HepG2 (cell line): ENCODE measurements around the gene ARPC3. TPM values are rescaled to one million over a fixed set of nuclear protein-coding genes. Genes with fewer than 3 reads are reported as not detected.

Experiments
- AGO2 ChIP-seq: fragments of 200-400 bp; formaldehyde crosslinking; optimal IDR thresholded peaks from 2 replicates; pipeline ENCODE3; 2017; ENCODE audit warnings: mild to moderate bottlenecking, low read depth, low read length, moderate library complexity
- ATRX ChIP-seq: sonication (generic); formaldehyde crosslinking; IDR thresholded peaks from 2 replicates; pipeline ENCODE4 v1.4.0; 2020; ENCODE audit warnings: missing genetic modification reagents, borderline replicate concordance
- BORCS8-MEF2B ChIP-seq: sonication (generic); formaldehyde crosslinking; IDR thresholded peaks from 2 replicates; pipeline ENCODE4 v1.8.0; 2022; ENCODE audit warnings: mild to moderate bottlenecking, missing genetic modification reagents
- BRCA1 ChIP-seq: sonication (generic); formaldehyde crosslinking; IDR thresholded peaks from 2 replicates; pipeline ENCODE4 v1.4.0; 2020; ENCODE audit warnings: missing genetic modification reagents
- ETV5 ChIP-seq: IDR thresholded peaks from 2 replicates; pipeline ENCODE4 v1.6.1; 2018; ENCODE audit warnings: missing biosample characterization, missing genetic modification reagents, inconsistent platforms, borderline replicate concordance
- HOXA5 ChIP-seq: sonication (generic); formaldehyde crosslinking; IDR thresholded peaks from 2 replicates; pipeline ENCODE4 v1.4.0; 2020; ENCODE audit warnings: missing genetic modification reagents
- IKZF4 ChIP-seq: sonication (generic); formaldehyde crosslinking; IDR thresholded peaks from 2 replicates; pipeline ENCODE4 v1.5.1; 2020; ENCODE audit warnings: borderline replicate concordance, mild to moderate bottlenecking, low read depth, missing genetic modification reagents; ENCODE audit errors: not compliant biosample characterization
- MEIS2 ChIP-seq: sonication (generic); formaldehyde crosslinking; IDR thresholded peaks from 2 replicates; pipeline ENCODE4 v1.9.0; 2021; ENCODE audit warnings: mild to moderate bottlenecking, missing genetic modification reagents
- SP1 ChIP-seq, 2 experiments: fragments of 450-650 bp in 1 of 2; sonication (generic) in 1 of 2; formaldehyde crosslinking in 1 of 2; IDR thresholded peaks; 2 replicates each; pipeline versions ENCODE4 v1.4.0 to v1.6.1; 2016 to 2020; ENCODE audit warnings: missing genetic modification reagents in 1 of 2
- SRSF1 ChIP-seq: fragments of 200-400 bp; formaldehyde crosslinking; optimal IDR thresholded peaks from 2 replicates; pipeline ENCODE3; 2017; ENCODE audit warnings: mild to moderate bottlenecking, low read depth, low read length, moderate library complexity
- ZNF136 ChIP-seq: sonication (generic); formaldehyde crosslinking; IDR thresholded peaks from 2 replicates; pipeline ENCODE4 v1.8.1; 2022; ENCODE audit warnings: low read depth, mild to moderate bottlenecking, moderate library complexity, missing genetic modification reagents
- ZNF24 ChIP-seq: fragments of 450-650 bp; IDR thresholded peaks from 2 replicates; pipeline ENCODE4 v1.6.1; 2017; ENCODE audit warnings: antibody characterized with exemption, mild to moderate bottlenecking
- ZNF567 ChIP-seq: sonication (generic); formaldehyde crosslinking; IDR thresholded peaks from 2 replicates; pipeline ENCODE4 v1.8.1; 2023; ENCODE audit warnings: mild to moderate bottlenecking, missing genetic modification reagents, borderline replicate concordance
- ZNF572 ChIP-seq: sonication (generic); formaldehyde crosslinking; IDR thresholded peaks from 2 replicates; pipeline ENCODE4 v1.5.1; 2020; ENCODE audit warnings: mild to moderate bottlenecking, missing genetic modification reagents
- ZNF747 ChIP-seq: sonication (generic); formaldehyde crosslinking; IDR thresholded peaks from 2 replicates; pipeline ENCODE4 v1.8.1; 2023; ENCODE audit warnings: missing genetic modification reagents, mild to moderate bottlenecking, borderline replicate concordance
- polyA plus RNA-seq, 8 experiments: library from polyadenylated mRNA; depleted of rRNA in 3 of 8; stranded (reverse) in 7 of 8; unstranded in 1 of 8; fragments of >200 nt; fragmentation: Illumina TruSeq in 4 of 8; extraction: Trizol in 4 of 8; gene quantifications; 2 replicates each; pipeline versions ENCODE4 v1.2.1 to v1.2.3, GENCODE V29; 2011 to 2016; ENCODE audit warnings: low read depth in 4 of 8, missing spikeins in 1 of 8, mixed read lengths in 1 of 8; ENCODE audit not compliant: insufficient read depth in 1 of 8
- total RNA-seq, 5 experiments: library from RNA; depleted of rRNA; stranded (reverse); fragments of >200 nt; fragmentation: Illumina TruSeq; extraction: Trizol; gene quantifications; 2 replicates each; pipeline ENCODE4 v1.2.3, GENCODE V29; 2016; ENCODE audit warnings: low read depth in 1 of 5
- TF ChIP-seq, protein P1 (sequence below): sonication (generic); formaldehyde crosslinking; IDR thresholded peaks from 2 replicates; pipeline ENCODE4 v1.5.0; 2020; ENCODE audit warnings: mild to moderate bottlenecking, missing genetic modification reagents, borderline replicate concordance
- TF ChIP-seq, protein P2 (sequence below): sonication (generic); formaldehyde crosslinking; IDR thresholded peaks from 2 replicates; pipeline ENCODE4 v1.5.0; 2020; ENCODE audit warnings: mild to moderate bottlenecking, low read depth, missing genetic modification reagents, borderline replicate concordance
- TF ChIP-seq, protein P3 (sequence below): sonication (generic); formaldehyde crosslinking; IDR thresholded peaks from 2 replicates; pipeline ENCODE4 v1.8.1; 2023; ENCODE audit warnings: mild to moderate bottlenecking, moderate library complexity, missing genetic modification reagents
- TF ChIP-seq, protein P4 (sequence below): sonication (generic); formaldehyde crosslinking; IDR thresholded peaks from 2 replicates; pipeline ENCODE4 v1.8.1; 2023; ENCODE audit warnings: mild to moderate bottlenecking, missing genetic modification reagents, borderline replicate concordance

The ARPC3 gene
- total and polyA plus RNA-seq, 2 of the 13 experiments (the other 11 are each of a cell fraction or from before 2014, with no cell fraction given): 32.7 to 234 TPM

DNA sequence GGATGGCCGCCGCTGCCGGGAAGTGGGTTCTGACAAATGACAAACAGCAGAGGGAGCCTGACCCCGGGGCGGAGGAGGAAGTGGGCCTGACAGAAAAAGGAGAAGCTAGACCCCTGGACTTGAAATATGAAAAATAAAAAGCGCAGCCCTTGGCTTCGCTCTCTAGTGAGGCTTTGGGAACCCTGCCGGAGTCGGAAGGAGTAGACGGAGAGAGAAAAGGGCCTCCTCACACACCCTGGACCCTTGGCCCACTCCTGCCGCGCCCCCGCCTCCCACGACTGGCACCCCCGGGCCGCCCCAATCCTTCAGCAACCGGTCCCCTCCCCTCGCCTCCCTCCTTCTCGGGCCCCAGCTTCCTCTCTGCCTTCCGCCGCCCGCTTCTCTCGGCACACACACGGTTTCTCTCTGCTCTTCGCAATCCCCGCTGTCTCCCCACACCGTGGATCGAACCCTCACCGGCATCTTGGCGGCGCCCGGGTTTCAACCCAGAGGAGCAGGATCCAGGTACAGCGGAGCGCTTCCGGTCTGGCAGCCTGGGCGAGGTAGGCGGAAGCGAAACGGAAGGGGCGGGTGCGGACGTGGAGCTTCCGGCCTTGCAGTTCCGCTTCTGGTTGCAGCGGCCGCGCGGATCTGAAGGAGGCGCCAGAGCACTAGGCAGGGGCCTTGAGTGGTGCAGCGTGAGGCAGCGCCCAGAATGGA, at the start of gene ARPC3 (continued):
- TF ChIP-seq, protein P1, sequence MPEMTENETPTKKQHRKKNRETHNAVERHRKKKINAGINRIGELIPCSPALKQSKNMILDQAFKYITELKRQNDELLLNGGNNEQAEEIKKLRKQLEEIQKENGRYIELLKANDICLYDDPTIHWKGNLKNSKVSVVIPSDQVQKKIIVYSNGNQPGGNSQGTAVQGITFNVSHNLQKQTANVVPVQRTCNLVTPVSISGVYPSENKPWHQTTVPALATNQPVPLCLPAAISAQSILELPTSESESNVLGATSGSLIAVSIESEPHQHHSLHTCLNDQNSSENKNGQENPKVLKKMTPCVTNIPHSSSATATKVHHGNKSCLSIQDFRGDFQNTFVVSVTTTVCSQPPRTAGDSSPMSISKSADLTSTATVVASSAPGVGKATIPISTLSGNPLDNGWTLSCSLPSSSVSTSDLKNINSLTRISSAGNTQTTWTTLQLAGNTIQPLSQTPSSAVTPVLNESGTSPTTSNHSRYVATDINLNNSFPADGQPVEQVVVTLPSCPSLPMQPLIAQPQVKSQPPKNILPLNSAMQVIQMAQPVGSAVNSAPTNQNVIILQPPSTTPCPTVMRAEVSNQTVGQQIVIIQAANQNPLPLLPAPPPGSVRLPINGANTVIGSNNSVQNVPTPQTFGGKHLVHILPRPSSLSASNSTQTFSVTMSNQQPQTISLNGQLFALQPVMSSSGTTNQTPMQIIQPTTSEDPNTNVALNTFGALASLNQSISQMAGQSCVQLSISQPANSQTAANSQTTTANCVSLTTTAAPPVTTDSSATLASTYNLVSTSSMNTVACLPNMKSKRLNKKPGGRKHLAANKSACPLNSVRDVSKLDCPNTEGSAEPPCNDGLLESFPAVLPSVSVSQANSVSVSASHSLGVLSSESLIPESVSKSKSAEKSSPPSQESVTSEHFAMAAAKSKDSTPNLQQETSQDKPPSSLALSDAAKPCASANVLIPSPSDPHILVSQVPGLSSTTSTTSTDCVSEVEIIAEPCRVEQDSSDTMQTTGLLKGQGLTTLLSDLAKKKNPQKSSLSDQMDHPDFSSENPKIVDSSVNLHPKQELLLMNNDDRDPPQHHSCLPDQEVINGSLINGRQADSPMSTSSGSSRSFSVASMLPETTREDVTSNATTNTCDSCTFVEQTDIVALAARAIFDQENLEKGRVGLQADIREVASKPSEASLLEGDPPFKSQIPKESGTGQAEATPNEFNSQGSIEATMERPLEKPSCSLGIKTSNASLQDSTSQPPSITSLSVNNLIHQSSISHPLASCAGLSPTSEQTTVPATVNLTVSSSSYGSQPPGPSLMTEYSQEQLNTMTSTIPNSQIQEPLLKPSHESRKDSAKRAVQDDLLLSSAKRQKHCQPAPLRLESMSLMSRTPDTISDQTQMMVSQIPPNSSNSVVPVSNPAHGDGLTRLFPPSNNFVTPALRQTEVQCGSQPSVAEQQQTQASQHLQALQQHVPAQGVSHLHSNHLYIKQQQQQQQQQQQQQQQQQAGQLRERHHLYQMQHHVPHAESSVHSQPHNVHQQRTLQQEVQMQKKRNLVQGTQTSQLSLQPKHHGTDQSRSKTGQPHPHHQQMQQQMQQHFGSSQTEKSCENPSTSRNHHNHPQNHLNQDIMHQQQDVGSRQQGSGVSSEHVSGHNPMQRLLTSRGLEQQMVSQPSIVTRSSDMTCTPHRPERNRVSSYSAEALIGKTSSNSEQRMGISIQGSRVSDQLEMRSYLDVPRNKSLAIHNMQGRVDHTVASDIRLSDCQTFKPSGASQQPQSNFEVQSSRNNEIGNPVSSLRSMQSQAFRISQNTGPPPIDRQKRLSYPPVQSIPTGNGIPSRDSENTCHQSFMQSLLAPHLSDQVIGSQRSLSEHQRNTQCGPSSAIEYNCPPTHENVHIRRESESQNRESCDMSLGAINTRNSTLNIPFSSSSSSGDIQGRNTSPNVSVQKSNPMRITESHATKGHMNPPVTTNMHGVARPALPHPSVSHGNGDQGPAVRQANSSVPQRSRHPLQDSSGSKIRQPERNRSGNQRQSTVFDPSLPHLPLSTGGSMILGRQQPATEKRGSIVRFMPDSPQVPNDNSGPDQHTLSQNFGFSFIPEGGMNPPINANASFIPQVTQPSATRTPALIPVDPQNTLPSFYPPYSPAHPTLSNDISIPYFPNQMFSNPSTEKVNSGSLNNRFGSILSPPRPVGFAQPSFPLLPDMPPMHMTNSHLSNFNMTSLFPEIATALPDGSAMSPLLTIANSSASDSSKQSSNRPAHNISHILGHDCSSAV (CRISPR knock-in tag): no peak
- TF ChIP-seq ZNF572 (CRISPR knock-in tag): 0 out of 2 replicates have a peak, but pooled peaks have one; percentile 60
- TF ChIP-seq SP1 (IDR thresholded peaks at IDR 0.05): no peak
- TF ChIP-seq SP1 (CRISPR knock-in tag; IDR thresholded peaks at IDR 0.05): peak; percentile 68; the same call in 1 of the 2 replicates
- TF ChIP-seq MEIS2 (CRISPR knock-in tag): peak; percentile 50; the same call in 1 of the 2 replicates
- TF ChIP-seq ZNF136 (CRISPR knock-in tag): peak; percentile 83; the same call in 1 of the 2 replicates
- TF ChIP-seq ZNF747 (CRISPR knock-in tag): peak; percentile 76; the same call in 1 of the 2 replicates
- no peak; the same call in 1 of the 2 replicates for TF ChIP-seq BORCS8-MEF2B (CRISPR knock-in tag)
- TF ChIP-seq IKZF4 (CRISPR knock-in tag): no peak
- TF ChIP-seq SRSF1: no peak
- TF ChIP-seq ATRX: no peak
- TF ChIP-seq AGO2: peak; percentile 94
- TF ChIP-seq ZNF567: no peak; the same call in none of the 2 replicates
- TF ChIP-seq, protein P2, sequence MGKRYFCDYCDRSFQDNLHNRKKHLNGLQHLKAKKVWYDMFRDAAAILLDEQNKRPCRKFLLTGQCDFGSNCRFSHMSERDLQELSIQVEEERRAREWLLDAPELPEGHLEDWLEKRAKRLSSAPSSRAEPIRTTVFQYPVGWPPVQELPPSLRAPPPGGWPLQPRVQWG: no peak
- TF ChIP-seq BRCA1 (CRISPR knock-in tag): 0 out of 2 replicates have a peak, but pooled peaks have one; percentile 32
- TF ChIP-seq HOXA5 (CRISPR knock-in tag): peak; percentile 33; the same call in 1 of the 2 replicates
- no peak for TF ChIP-seq ZNF24
- TF ChIP-seq, protein P3, sequence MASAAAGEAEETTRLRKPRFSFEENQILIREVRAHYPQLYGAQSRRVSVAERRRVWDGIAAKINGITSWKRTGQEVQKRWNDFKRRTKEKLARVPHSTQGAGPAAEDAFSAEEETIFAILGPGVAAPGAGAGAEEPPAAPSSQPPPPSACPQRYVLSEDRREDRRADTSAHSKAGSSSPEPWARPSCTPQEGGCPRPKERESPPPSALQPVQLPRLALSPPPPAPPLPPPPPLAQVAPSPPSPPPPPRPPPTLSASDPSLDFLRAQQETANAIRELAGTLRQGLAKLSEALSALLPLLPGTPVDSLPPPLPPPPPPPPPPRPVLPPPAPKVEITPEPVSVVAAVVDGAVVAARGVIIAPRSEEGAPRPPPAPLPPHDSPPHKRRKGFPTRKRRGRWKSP (CRISPR knock-in tag): no peak
- peak; percentile 96 for TF ChIP-seq ETV5 (CRISPR knock-in tag)
- TF ChIP-seq, protein P4, sequence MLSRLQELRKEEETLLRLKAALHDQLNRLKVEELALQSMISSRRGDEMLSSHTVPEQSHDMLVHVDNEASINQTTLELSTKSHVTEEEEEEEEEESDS: 0 out of 2 replicates have a peak, but pooled peaks have one; percentile 18
